Activated CD4-positive, alpha-beta T cell treated with anti-CD3 and anti-CD28 coated beads, Interleukin-2, amount 50 U/mL, for 24 hours (primary cell): ENCODE data around the gene ONECUT2.

Experiments
- DNase-seq, 2 donors: peaks; one replicate each; pipeline ENCODE4 v3.0.0-alpha.2; 2020; ENCODE audit warnings: low read depth in 1 of 2, low spot score in 1 of 2

The ONECUT2 gene

GRCh38 chr18:57523171-57523956 lies 88.2 kb downstream of the ONECUT2 start:
- DNase-seq, result no peak

GRCh38 chr18:57527556-57528229 lies 92.5 kb downstream of the ONECUT2 start:
- no peak for DNase-seq

GRCh38 chr18:57529151-57529550 lies 94.0 kb downstream of the ONECUT2 start:
- DNase-seq, result no peak

- DNase-seq, result no peak
Observed at GRCh38 chr18:57533006-57533867, 98.1 kb downstream of the ONECUT2 start.

- DNase-seq, result no peak
Observed at GRCh38 chr18:57533868-57534510, 98.8 kb downstream of the ONECUT2 start.

- DNase-seq, result no peak
Observed at GRCh38 chr18:57534511-57534909, 99.3 kb downstream of the ONECUT2 start.

GRCh38 chr18:57538614-57539013 lies 103.4 kb downstream of the ONECUT2 start:
- DNase-seq, result no peak

- no peak for DNase-seq
Observed at GRCh38 chr18:57539702-57540101, 104.5 kb downstream of the ONECUT2 start.
